Lung (tissue), 16 donors: Measurements from ENCODE around the gene CDC42. TPM values are rescaled to one million over a fixed set of nuclear protein-coding genes. Genes with fewer than 3 reads are reported as not detected.
A peak's percentile ranks its signal among the peaks of the same experiment; 100 is the strongest.
"Not testable (repeated sequence)": the region's sequence is repeated elsewhere in the genome, so short reads cannot be mapped to it uniquely, and the experiment has no call there.

ENCODE experiments used
- ATAC-seq: fragments of 200-7000 bp; cut with Tn5 transposase; one replicate; pipeline ENCODE4 v1.9.1; 2020; ENCODE audit warnings: moderate number of reproducible peaks; ENCODE audit not compliant: insufficient read depth, low FRiP score
- DNase-seq, 3 donors: peaks; one replicate each; pipeline ENCODE4 v3.0.0-alpha.2; 2013 to 2017
- H3K27ac ChIP-seq, 2 donors: one replicate each; pipeline ENCODE4 v1.5.1; 2013; ENCODE audit warnings: mild to moderate bottlenecking in 2 of 2, moderate library complexity in 2 of 2, control low read depth in 1 of 2, inconsistent platforms in 1 of 2, low read depth in 1 of 2, low read length in 1 of 2
- H3K27me3 ChIP-seq, 3 donors: one replicate each; pipeline ENCODE4 v1.5.1; 2013; ENCODE audit warnings: low read length in 2 of 3; ENCODE audit not compliant: control insufficient read depth in 3 of 3, insufficient read depth in 3 of 3
- H3K36me3 ChIP-seq, 4 donors: one replicate each; pipeline ENCODE4 v1.5.1; 2013; ENCODE audit warnings: low read length in 4 of 4, mild to moderate bottlenecking in 1 of 4, moderate library complexity in 1 of 4; ENCODE audit not compliant: control insufficient read depth in 4 of 4, insufficient read depth in 4 of 4
- H3K4me1 ChIP-seq, 5 donors: one replicate each; pipeline ENCODE4 v1.5.1; 2013; ENCODE audit warnings: low read length in 5 of 5, mild to moderate bottlenecking in 2 of 5, moderate library complexity in 1 of 5; ENCODE audit not compliant: control insufficient read depth in 5 of 5, insufficient read depth in 5 of 5
- H3K4me3 ChIP-seq: one replicate; pipeline ENCODE4 v1.5.1; 2013; ENCODE audit warnings: mild to moderate bottlenecking, control low read depth, moderate library complexity
- H3K9ac ChIP-seq, 2 donors: one replicate each; pipeline ENCODE4 v1.5.1; 2013; ENCODE audit warnings: low read length in 2 of 2, control low read depth in 1 of 2; ENCODE audit not compliant: insufficient read depth in 1 of 2
- H3K9me3 ChIP-seq, 4 donors: one replicate each; pipeline ENCODE4 v1.5.1; 2013; ENCODE audit warnings: low read length in 3 of 4, mild to moderate bottlenecking in 1 of 4, moderate library complexity in 1 of 4; ENCODE audit not compliant: control insufficient read depth in 4 of 4, insufficient read depth in 3 of 4
- WGBS, 2 donors: extraction: QIAGEN DNeasy Blood & Tissue Kit; methylation state at CpG; one replicate each; pipeline ENCODE4 v1.1.7; 2013; 5-methylcytosine and 5-hydroxymethylcytosine counted together
- long read RNA-seq, 5 donors: transcript quantifications; one replicate each; lab custom pipeline, GENCODE V29; 2026
- polyA plus RNA-seq, 2 donors: library from polyadenylated mRNA; stranded (reverse); fragments of 200-250 nt; gene quantifications; one replicate each; pipeline ENCODE4 v1.2.1, GENCODE V29; 2013
- total RNA-seq, 2 donors: library from RNA; depleted of rRNA in 1 of 2; stranded (reverse); fragments of >200 nt in 1 of 2; gene quantifications; one replicate each; pipeline ENCODE4 v1.2.1, GENCODE V29; 2014 to 2021
- TF ChIP-seq, protein P1 (sequence below): IDR thresholded peaks from 2 replicates; pipeline ENCODE4 v1.5.1; 2012; ENCODE audit warnings: mild to moderate bottlenecking; ENCODE audit errors: control extremely low read depth, extremely low read depth
- donor health status: control.
- donor health status: control.
- donor health status: Bipolar disorder and iron deficiency.
- donor health status: healthy.
- donor health status: DM: yes; HTN: yes; CAD: no.

CDC42 gene
- 100 to 1,000 TPM; 225 to 231 TPM for total RNA-seq
- 100 to 1,000 TPM; 137 to 213 TPM for polyA plus RNA-seq
- long read RNA-seq, donor 1, partial matches to known transcripts, result 101 of 223 reads
- long read RNA-seq, donor 1, other reads (novel, unspliced or antisense), result 120 of 223 reads
- long read RNA-seq, donor 2, partial matches to known transcripts, result 43 of 88 reads
- long read RNA-seq, donor 2, other reads (novel, unspliced or antisense), result 44 of 88 reads
- long read RNA-seq, donor 3, partial matches to known transcripts, result 83 of 136 reads
- long read RNA-seq, donor 3, other reads (novel, unspliced or antisense), result 53 of 136 reads
- long read RNA-seq, donor 4, partial matches to known transcripts, result 190 of 219 reads
- long read RNA-seq, donor 4, other reads (novel, unspliced or antisense), result 28 of 219 reads
- long read RNA-seq, donor 5, partial matches to known transcripts, result 151 of 255 reads
- long read RNA-seq, donor 5, other reads (novel, unspliced or antisense), result 102 of 255 reads

- DNase-seq (peak; percentile 98), ATAC-seq (peak; percentile 94)
- H3K9me3 ChIP-seq, result no peaks in the 10 kb centered on the region
- H3K27me3 ChIP-seq, result no peaks in the 10 kb centered on the region
- peak within 1 kb of the TSS; percentile 98 to 100 for H3K27ac ChIP-seq
- H3K4me3 ChIP-seq, result peak within 1 kb of the TSS; percentile 92
- H3K4me1 ChIP-seq, result peaks cover 4 to 29% (median 6%) of the 10 kb centered on the region in 5 donors
- H3K9ac ChIP-seq, result peak within 1 kb of the TSS; percentile 93 to 96
- WGBS, 2 donors, result 14 to 21% methylated on average over 61 to 81 of the region's 81 CpGs
- TF ChIP-seq, protein P1, sequence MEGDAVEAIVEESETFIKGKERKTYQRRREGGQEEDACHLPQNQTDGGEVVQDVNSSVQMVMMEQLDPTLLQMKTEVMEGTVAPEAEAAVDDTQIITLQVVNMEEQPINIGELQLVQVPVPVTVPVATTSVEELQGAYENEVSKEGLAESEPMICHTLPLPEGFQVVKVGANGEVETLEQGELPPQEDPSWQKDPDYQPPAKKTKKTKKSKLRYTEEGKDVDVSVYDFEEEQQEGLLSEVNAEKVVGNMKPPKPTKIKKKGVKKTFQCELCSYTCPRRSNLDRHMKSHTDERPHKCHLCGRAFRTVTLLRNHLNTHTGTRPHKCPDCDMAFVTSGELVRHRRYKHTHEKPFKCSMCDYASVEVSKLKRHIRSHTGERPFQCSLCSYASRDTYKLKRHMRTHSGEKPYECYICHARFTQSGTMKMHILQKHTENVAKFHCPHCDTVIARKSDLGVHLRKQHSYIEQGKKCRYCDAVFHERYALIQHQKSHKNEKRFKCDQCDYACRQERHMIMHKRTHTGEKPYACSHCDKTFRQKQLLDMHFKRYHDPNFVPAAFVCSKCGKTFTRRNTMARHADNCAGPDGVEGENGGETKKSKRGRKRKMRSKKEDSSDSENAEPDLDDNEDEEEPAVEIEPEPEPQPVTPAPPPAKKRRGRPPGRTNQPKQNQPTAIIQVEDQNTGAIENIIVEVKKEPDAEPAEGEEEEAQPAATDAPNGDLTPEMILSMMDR, result no peak
- H3K36me3 ChIP-seq, result peaks cover 0 to 4% (median 0%) of the 10 kb centered on the region in 4 donors
Observed at GRCh38 chr1:22052115-22053016, at the start of gene CDC42. CDC42 (plus strand) TSS chr1:22052709; CDS start chr1:22078479, 25,770 bp downstream.

- not testable (repeated sequence) for H3K4me1 ChIP-seq, H3K27ac ChIP-seq, DNase-seq, H3K4me3 ChIP-seq, ATAC-seq, H3K9ac ChIP-seq, H3K9me3 ChIP-seq, H3K27me3 ChIP-seq, H3K36me3 ChIP-seq
- 87 to 98% methylated on average over 8 of the region's 8 CpGs for WGBS, 2 donors
Observed at GRCh38 chr1:22002875-22003274, 49.6 kb upstream of the CDC42 start.

DNA sequence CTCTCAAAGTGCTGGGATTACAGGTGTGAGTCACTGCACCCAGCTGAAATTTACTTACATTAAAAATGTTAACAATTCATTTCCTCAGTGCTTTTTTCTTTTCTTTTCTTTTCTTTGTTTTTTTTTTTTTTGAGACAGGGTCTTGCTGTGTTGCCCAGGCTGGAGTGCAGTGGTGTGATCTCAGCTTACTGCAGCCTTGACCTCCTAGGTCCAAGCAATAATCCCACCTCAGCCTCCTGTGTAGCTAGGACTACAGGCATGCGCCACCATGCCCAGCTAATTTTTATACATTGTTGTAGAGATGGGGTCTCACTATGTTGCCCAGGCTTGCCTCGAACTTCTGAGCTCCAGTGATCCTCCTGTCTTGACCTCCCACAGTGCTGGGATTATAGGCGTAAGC, 48.5 kb upstream of the CDC42 start:
- H3K9ac ChIP-seq, H3K36me3 ChIP-seq, H3K27ac ChIP-seq, H3K4me1 ChIP-seq, DNase-seq, ATAC-seq, H3K9me3 ChIP-seq, H3K4me3 ChIP-seq, H3K27me3 ChIP-seq: not testable (repeated sequence)
- WGBS, 2 donors, result 93 to 97% methylated on average over 3 of the region's 3 CpGs

- not testable (repeated sequence) for H3K27me3 ChIP-seq, H3K9me3 ChIP-seq, H3K9ac ChIP-seq, H3K4me3 ChIP-seq, H3K4me1 ChIP-seq, H3K36me3 ChIP-seq, H3K27ac ChIP-seq
- ATAC-seq (peak; percentile 69), DNase-seq (peak in 2 of 3 donors; percentile 10 to 15)
- WGBS, 2 donors, result 72 to 79% methylated on average over 17 to 18 of the region's 18 CpGs
Observed at GRCh38 chr1:22005261-22006149, 47.0 kb upstream of the CDC42 start.

- 90 to 97% methylated on average over 13 of the region's 13 CpGs for WGBS, 2 donors
- not testable (repeated sequence) for ATAC-seq
Observed at GRCh38 chr1:22006736-22007135, 45.8 kb upstream of the CDC42 start.

DNA sequence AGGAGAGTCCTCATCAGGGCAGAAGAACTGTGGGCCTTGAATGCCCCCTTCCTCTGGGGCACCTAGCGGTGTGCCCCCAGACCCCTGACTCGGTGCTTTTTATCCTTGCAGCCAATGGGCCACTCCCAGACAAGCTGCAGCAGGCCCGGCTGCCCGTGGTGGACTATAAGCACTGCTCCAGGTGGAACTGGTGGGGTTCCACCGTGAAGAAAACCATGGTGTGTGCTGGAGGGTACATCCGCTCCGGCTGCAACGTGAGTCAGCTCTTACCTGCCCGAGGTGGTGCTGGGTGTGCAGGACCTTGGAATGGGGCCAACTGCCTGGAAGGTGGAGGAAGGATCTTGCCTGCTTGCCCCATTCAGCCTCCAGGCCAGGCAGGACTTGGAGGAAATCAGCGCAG, 45.2 kb upstream of the CDC42 start:
- not testable (repeated sequence) for H3K4me1 ChIP-seq, ATAC-seq, H3K27ac ChIP-seq, H3K9ac ChIP-seq, H3K36me3 ChIP-seq, H3K27me3 ChIP-seq, H3K9me3 ChIP-seq, H3K4me3 ChIP-seq, DNase-seq
- 85 to 91% methylated on average over 9 of the region's 10 CpGs for WGBS, 2 donors

More at GRCh38 chr1:22006736-22007135, 45.8 kb upstream of the CDC42 start:
- H3K4me3 ChIP-seq, H3K36me3 ChIP-seq, H3K4me1 ChIP-seq, H3K27me3 ChIP-seq, H3K9ac ChIP-seq, DNase-seq, H3K9me3 ChIP-seq, H3K27ac ChIP-seq: not testable (repeated sequence)
